HepG2 (cell line): ENCODE data around the gene UNC13D. TPM values are rescaled to one million over a fixed set of nuclear protein-coding genes. Genes with fewer than 3 reads are reported as not detected.

Experiments used
- ATF2 ChIP-seq: sonication (generic); formaldehyde crosslinking; IDR thresholded peaks from 2 replicates; pipeline ENCODE4 v1.4.0; 2020; ENCODE audit warnings: missing genetic modification reagents
- ETV6 ChIP-seq: sonication (generic); formaldehyde crosslinking; conservative IDR thresholded peaks from 2 replicates; pipeline ENCODE4 v1.4.0; 2020; ENCODE audit warnings: missing genetic modification reagents
- HNRNPK ChIP-seq: fragments of 200-400 bp; formaldehyde crosslinking; IDR thresholded peaks from 2 replicates; pipeline ENCODE4 v1.6.1; 2018; ENCODE audit warnings: low read length, low read depth, moderate library complexity, mild to moderate bottlenecking; ENCODE audit not compliant: poor library complexity, severe bottlenecking
- KDM6A ChIP-seq: IDR thresholded peaks from 2 replicates; pipeline ENCODE4 v1.6.1; 2016; ENCODE audit warnings: low read depth
- KMT2A ChIP-seq: sonication (generic); formaldehyde crosslinking; IDR thresholded peaks from 2 replicates; pipeline ENCODE4 v1.4.0; 2020; ENCODE audit warnings: missing genetic modification reagents
- MED13 ChIP-seq: sonication (generic); formaldehyde crosslinking; IDR thresholded peaks from 2 replicates; pipeline ENCODE4 v1.5.0; 2020; ENCODE audit warnings: missing genetic modification reagents
- RXRA ChIP-seq: sonication (generic); formaldehyde crosslinking; IDR thresholded peaks from 2 replicates; pipeline ENCODE4 v1.5.1; 2020; ENCODE audit warnings: missing genetic modification reagents
- SP4 ChIP-seq: sonication (generic); formaldehyde crosslinking; IDR thresholded peaks from 2 replicates; pipeline ENCODE4 v1.8.1; 2023; ENCODE audit warnings: mild to moderate bottlenecking, missing genetic modification reagents
- TCF7 ChIP-seq: sonication (generic); IDR thresholded peaks from 2 replicates; pipeline ENCODE4 v1.6.1; 2016; ENCODE audit warnings: antibody characterized with exemption, low read depth
- ZFX ChIP-seq: sonication (generic); formaldehyde crosslinking; IDR thresholded peaks from 2 replicates; pipeline ENCODE4 v1.4.0; 2020; ENCODE audit warnings: mild to moderate bottlenecking, low read depth, missing genetic modification reagents, moderate library complexity
- ZKSCAN5 ChIP-seq: sonication (generic); formaldehyde crosslinking; IDR thresholded peaks from 2 replicates; pipeline ENCODE4 v1.5.1; 2020; ENCODE audit warnings: mild to moderate bottlenecking, missing genetic modification reagents
- ZNF331 ChIP-seq: sonication (generic); formaldehyde crosslinking; IDR thresholded peaks from 2 replicates; pipeline ENCODE4 v1.4.0; 2020; ENCODE audit warnings: missing genetic modification reagents
- ZNF501 ChIP-seq: sonication (generic); formaldehyde crosslinking; IDR thresholded peaks from 2 replicates; pipeline ENCODE4 v1.5.1; 2020; ENCODE audit warnings: mild to moderate bottlenecking, moderate library complexity, missing genetic modification reagents
- ZNF550 ChIP-seq: sonication (generic); formaldehyde crosslinking; IDR thresholded peaks from 2 replicates; pipeline ENCODE4 v1.4.0; 2020; ENCODE audit warnings: mild to moderate bottlenecking, missing genetic modification reagents, borderline replicate concordance
- ZNF652 ChIP-seq: IDR thresholded peaks from 2 replicates; pipeline ENCODE4 v1.6.1; 2016; ENCODE audit warnings: low read depth, borderline replicate concordance
- ZNF672 ChIP-seq: sonication (generic); formaldehyde crosslinking; IDR thresholded peaks from 2 replicates; pipeline ENCODE4 v1.8.1; 2022; ENCODE audit warnings: missing genetic modification reagents
- ZNF878 ChIP-seq: sonication (generic); formaldehyde crosslinking; IDR thresholded peaks from 2 replicates; pipeline ENCODE4 v1.8.1; 2023; ENCODE audit warnings: mild to moderate bottlenecking, missing genetic modification reagents, moderate library complexity
- polyA plus RNA-seq, 8 experiments: library from polyadenylated mRNA; depleted of rRNA in 3 of 8; stranded (reverse) in 7 of 8; unstranded in 1 of 8; fragments of >200 nt; fragmentation: Illumina TruSeq in 4 of 8; extraction: Trizol in 4 of 8; gene quantifications; 2 replicates each; pipeline versions ENCODE4 v1.2.1 to v1.2.3, GENCODE V29; 2011 to 2016; ENCODE audit warnings: low read depth in 4 of 8, missing spikeins in 1 of 8, mixed read lengths in 1 of 8; ENCODE audit not compliant: insufficient read depth in 1 of 8
- total RNA-seq, 5 experiments: library from RNA; depleted of rRNA; stranded (reverse); fragments of >200 nt; fragmentation: Illumina TruSeq; extraction: Trizol; gene quantifications; 2 replicates each; pipeline ENCODE4 v1.2.3, GENCODE V29; 2016; ENCODE audit warnings: low read depth in 1 of 5
- TF ChIP-seq, protein P1 (sequence below): sonication (generic); formaldehyde crosslinking; IDR thresholded peaks from 2 replicates; pipeline ENCODE4 v1.5.0; 2020; ENCODE audit warnings: mild to moderate bottlenecking, missing genetic modification reagents, borderline replicate concordance
- TF ChIP-seq, protein P2 (sequence below): sonication (generic); formaldehyde crosslinking; IDR thresholded peaks from 2 replicates; pipeline ENCODE4 v1.4.0; 2020; ENCODE audit warnings: mild to moderate bottlenecking, low read depth, missing genetic modification reagents

Gene UNC13D
- total and polyA plus RNA-seq, 2 of the 13 experiments (the other 11 are each of a cell fraction or from before 2014, with no cell fraction given) = 29.7 to 42.7 TPM

DNA sequence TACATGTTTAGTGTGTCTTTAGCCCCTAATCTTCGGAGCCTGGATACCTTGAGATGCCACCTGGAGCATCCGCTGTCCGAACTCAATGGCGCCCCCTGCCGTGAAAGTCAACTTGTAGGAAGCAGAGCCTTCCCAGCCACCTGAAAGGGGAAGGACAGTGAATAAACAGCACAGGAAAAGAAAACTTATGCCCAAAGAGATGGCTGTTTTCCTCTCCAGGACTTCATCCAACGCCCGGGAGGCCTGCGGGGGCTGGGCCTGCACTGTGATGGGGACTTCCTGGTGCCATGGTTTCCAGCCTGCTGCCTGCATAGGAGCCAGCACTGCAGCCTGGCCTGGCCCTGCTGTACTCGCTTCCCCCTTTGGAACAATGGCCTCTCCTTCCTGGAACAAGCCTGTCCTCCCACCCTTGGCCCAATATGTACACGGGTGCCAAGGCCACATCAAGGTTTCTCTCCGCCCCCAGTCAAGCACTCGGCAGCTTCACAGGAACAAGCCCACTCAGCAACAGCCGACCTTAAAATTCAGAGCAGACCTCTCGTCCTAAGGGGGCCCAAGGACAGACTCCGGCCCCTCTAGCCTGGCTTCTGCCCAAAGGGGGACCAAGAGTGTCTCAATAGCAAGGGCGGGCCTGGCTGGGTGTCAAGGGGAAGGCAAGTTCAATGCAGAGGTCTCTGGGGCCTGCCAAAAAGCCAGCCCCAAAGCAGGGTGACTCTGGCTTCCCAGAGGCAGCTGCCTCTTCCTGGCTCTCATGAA, 4.5 kb upstream of the UNC13D start (continued):
- TF ChIP-seq, protein P1, sequence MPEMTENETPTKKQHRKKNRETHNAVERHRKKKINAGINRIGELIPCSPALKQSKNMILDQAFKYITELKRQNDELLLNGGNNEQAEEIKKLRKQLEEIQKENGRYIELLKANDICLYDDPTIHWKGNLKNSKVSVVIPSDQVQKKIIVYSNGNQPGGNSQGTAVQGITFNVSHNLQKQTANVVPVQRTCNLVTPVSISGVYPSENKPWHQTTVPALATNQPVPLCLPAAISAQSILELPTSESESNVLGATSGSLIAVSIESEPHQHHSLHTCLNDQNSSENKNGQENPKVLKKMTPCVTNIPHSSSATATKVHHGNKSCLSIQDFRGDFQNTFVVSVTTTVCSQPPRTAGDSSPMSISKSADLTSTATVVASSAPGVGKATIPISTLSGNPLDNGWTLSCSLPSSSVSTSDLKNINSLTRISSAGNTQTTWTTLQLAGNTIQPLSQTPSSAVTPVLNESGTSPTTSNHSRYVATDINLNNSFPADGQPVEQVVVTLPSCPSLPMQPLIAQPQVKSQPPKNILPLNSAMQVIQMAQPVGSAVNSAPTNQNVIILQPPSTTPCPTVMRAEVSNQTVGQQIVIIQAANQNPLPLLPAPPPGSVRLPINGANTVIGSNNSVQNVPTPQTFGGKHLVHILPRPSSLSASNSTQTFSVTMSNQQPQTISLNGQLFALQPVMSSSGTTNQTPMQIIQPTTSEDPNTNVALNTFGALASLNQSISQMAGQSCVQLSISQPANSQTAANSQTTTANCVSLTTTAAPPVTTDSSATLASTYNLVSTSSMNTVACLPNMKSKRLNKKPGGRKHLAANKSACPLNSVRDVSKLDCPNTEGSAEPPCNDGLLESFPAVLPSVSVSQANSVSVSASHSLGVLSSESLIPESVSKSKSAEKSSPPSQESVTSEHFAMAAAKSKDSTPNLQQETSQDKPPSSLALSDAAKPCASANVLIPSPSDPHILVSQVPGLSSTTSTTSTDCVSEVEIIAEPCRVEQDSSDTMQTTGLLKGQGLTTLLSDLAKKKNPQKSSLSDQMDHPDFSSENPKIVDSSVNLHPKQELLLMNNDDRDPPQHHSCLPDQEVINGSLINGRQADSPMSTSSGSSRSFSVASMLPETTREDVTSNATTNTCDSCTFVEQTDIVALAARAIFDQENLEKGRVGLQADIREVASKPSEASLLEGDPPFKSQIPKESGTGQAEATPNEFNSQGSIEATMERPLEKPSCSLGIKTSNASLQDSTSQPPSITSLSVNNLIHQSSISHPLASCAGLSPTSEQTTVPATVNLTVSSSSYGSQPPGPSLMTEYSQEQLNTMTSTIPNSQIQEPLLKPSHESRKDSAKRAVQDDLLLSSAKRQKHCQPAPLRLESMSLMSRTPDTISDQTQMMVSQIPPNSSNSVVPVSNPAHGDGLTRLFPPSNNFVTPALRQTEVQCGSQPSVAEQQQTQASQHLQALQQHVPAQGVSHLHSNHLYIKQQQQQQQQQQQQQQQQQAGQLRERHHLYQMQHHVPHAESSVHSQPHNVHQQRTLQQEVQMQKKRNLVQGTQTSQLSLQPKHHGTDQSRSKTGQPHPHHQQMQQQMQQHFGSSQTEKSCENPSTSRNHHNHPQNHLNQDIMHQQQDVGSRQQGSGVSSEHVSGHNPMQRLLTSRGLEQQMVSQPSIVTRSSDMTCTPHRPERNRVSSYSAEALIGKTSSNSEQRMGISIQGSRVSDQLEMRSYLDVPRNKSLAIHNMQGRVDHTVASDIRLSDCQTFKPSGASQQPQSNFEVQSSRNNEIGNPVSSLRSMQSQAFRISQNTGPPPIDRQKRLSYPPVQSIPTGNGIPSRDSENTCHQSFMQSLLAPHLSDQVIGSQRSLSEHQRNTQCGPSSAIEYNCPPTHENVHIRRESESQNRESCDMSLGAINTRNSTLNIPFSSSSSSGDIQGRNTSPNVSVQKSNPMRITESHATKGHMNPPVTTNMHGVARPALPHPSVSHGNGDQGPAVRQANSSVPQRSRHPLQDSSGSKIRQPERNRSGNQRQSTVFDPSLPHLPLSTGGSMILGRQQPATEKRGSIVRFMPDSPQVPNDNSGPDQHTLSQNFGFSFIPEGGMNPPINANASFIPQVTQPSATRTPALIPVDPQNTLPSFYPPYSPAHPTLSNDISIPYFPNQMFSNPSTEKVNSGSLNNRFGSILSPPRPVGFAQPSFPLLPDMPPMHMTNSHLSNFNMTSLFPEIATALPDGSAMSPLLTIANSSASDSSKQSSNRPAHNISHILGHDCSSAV = no peak
- TF ChIP-seq MED13 = no peak
- no peak for TF ChIP-seq ETV6
- peak; percentile 9; the same call in 1 of the 2 replicates for TF ChIP-seq ZNF331 (CRISPR knock-in tag)
- peak; percentile 32; the same call in 1 of the 2 replicates for TF ChIP-seq TCF7
- 0 out of 2 replicates have a peak, but pooled peaks have one; percentile 20 for TF ChIP-seq ATF2
- no peak for TF ChIP-seq ZNF652 (CRISPR knock-in tag)
- no peak for TF ChIP-seq KMT2A (CRISPR knock-in tag)
- peak; percentile 24; the same call in 1 of the 2 replicates for TF ChIP-seq SP4 (CRISPR knock-in tag)
- TF ChIP-seq ZNF501 (CRISPR knock-in tag) = peak; percentile 50; the same call in 1 of the 2 replicates
- no peak for TF ChIP-seq ZNF672
- no peak for TF ChIP-seq ZNF550
- TF ChIP-seq HNRNPK = no peak
- peak; percentile 75 for TF ChIP-seq ZFX
- no peak for TF ChIP-seq KDM6A
- peak; percentile 48; the same call in 1 of the 2 replicates for TF ChIP-seq RXRA (CRISPR knock-in tag)
- peak; percentile 13; the same call in 1 of the 2 replicates for TF ChIP-seq ZKSCAN5 (CRISPR knock-in tag)
- TF ChIP-seq, protein P2, sequence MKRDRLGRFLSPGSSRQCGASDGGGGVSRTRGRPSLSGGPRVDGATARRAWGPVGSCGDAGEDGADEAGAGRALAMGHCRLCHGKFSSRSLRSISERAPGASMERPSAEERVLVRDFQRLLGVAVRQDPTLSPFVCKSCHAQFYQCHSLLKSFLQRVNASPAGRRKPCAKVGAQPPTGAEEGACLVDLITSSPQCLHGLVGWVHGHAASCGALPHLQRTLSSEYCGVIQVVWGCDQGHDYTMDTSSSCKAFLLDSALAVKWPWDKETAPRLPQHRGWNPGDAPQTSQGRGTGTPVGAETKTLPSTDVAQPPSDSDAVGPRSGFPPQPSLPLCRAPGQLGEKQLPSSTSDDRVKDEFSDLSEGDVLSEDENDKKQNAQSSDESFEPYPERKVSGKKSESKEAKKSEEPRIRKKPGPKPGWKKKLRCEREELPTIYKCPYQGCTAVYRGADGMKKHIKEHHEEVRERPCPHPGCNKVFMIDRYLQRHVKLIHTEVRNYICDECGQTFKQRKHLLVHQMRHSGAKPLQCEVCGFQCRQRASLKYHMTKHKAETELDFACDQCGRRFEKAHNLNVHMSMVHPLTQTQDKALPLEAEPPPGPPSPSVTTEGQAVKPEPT (CRISPR knock-in tag) = peak; percentile 74; the same call in 1 of the 2 replicates
- 0 out of 2 replicates have a peak, but pooled peaks have one; percentile 30 for TF ChIP-seq ZNF878 (CRISPR knock-in tag)
